Stomach (tissue), 9 donors: ENCODE data around the gene GYG2. TPM values are rescaled to one million over a fixed set of nuclear protein-coding genes. Genes with fewer than 3 reads are reported as not detected.
A peak's percentile ranks its signal among the peaks of the same experiment; 100 is the strongest.
"Not testable (repeated sequence)": the region's sequence is repeated elsewhere in the genome, so short reads cannot be mapped to it uniquely, and the experiment has no call there.

ENCODE experiments used
- DNase-seq, 2 donors: peaks; one replicate each; pipeline versions ENCODE4 v3.0.0 to v3.0.0-alpha.2; 2013 to 2019
- H3K27ac ChIP-seq, 5 donors: fragments of 200-600 bp in 4 of 5; sonication (generic) in 4 of 5; one replicate each; pipeline ENCODE4 v1.5.1; 2013 to 2019; ENCODE audit warnings: mild to moderate bottlenecking in 1 of 5, moderate library complexity in 1 of 5
- H3K27me3 ChIP-seq, 3 donors: fragments of 200-600 bp; sonication (generic); one replicate each; pipeline ENCODE4 v1.5.1; 2017 to 2019; ENCODE audit warnings: mixed run types in 1 of 3
- H3K36me3 ChIP-seq, 4 donors: fragments of 200-600 bp; sonication (generic); 1 replicate in 3 of 4; 2 replicates in 1 of 4; pipeline ENCODE4 v1.5.1; 2016 to 2019
- H3K4me1 ChIP-seq, 4 donors: fragments of 200-600 bp; sonication (generic); one replicate each; pipeline ENCODE4 v1.5.1; 2016 to 2019
- H3K4me3 ChIP-seq, 4 donors: fragments of 200-600 bp; sonication (generic) in 3 of 4; one replicate each; pipeline ENCODE4 v1.5.1; 2016 to 2019; ENCODE audit warnings: mild to moderate bottlenecking in 1 of 4
- H3K9me3 ChIP-seq, 4 donors: fragments of 200-600 bp; sonication (generic); one replicate each; pipeline ENCODE4 v1.5.1; 2016 to 2019
- EP300 ChIP-seq: sonication (generic); formaldehyde crosslinking; IDR thresholded peaks from one replicate; pipeline ENCODE4 v1.6.1; 2017; ENCODE audit warnings: antibody characterized with exemption
- POLR2A ChIP-seq, 4 donors: fragments of 450-650 bp; IDR thresholded peaks; one replicate each; pipeline ENCODE4 v1.6.1; 2016; ENCODE audit warnings: antibody characterized with exemption in 4 of 4, control low read depth in 2 of 4, mild to moderate bottlenecking in 1 of 4, moderate library complexity in 1 of 4
- POLR2AphosphoS5 ChIP-seq, 3 donors: sonication (generic); formaldehyde crosslinking; IDR thresholded peaks; one replicate each; pipeline ENCODE4 v1.6.1; 2016; ENCODE audit warnings: antibody characterized with exemption in 3 of 3
- WGBS, 5 donors: extraction: QIAGEN DNeasy Blood & Tissue Kit in 3 of 5; methylation state at CpG; one replicate each; pipeline versions ENCODE4 v1.1.5 to v1.1.7; 2013 to 2018; 5-methylcytosine and 5-hydroxymethylcytosine counted together
- intact Hi-C: fragments of 100-400 bp; cut with DNase I; formaldehyde crosslinking; loops from one replicate; pipeline ENCODE4 v1.15.1; 2023; ENCODE audit warnings: low total_unique reads
- polyA plus RNA-seq, 3 donors: library from polyadenylated mRNA; stranded (reverse); fragments of 200-250 nt; gene quantifications; one replicate each; pipeline ENCODE4 v1.2.3, GENCODE V29; 2013
- total RNA-seq, 5 donors: library from RNA; depleted of rRNA; stranded (reverse); fragments of >200 nt; gene quantifications; one replicate each; pipeline versions ENCODE4 v1.1.0 to v1.2.3, GENCODE V29; 2014 to 2016
- TF ChIP-seq, protein P1 (sequence below), 7 experiments: fragments of 450-650 bp in 4 of 7; fragments of 200-600 bp in 3 of 7; sonication (generic) in 3 of 7; IDR thresholded peaks; one replicate each; pipeline ENCODE4 v1.5.1; 2016 to 2019; ENCODE audit warnings: antibody characterized with exemption in 7 of 7, control low read depth in 2 of 7, mild to moderate bottlenecking in 1 of 7
- donor health status: healthy with polysubstance abuse.
- donor health status: Bipolar disorder and iron deficiency.
- donor health status: healthy.

Gene GYG2
- total and polyA plus RNA-seq, 8 donors, result 2.2 to 6.2 (median 5.5) TPM

DNA sequence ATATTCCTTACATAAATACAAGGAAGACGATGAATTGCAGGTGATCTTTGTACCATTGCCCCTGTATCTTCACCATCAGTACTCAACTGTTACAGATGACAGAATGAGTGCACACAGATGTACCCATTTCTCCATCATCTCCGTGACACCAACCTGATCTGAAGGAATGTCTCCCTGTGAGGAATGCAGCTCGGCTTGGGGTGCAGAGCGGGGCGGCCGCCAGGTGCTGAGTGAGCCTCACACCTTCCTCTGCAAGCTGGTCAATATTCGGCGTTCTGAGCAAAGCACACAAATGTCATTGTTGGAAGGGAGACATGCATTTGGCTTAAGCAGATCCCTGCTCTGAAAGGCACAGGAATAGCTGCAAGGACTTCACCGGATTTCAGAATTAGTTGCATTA, 93.0 kb downstream of the GYG2 start:
- Histone ChIP-seq H3K27ac (no peak overlapping the region), H3K27me3 (no peaks in the 10 kb centered on the region), H3K4me3 (no peak overlapping the region), H3K4me1 (no peaks in the 10 kb centered on the region), H3K9me3 (no peaks in the 10 kb centered on the region), H3K36me3 (peaks cover 0 to 86% (median 59%) of the 10 kb centered on the region in 4 donors)
- TF ChIP-seq, protein P1, sequence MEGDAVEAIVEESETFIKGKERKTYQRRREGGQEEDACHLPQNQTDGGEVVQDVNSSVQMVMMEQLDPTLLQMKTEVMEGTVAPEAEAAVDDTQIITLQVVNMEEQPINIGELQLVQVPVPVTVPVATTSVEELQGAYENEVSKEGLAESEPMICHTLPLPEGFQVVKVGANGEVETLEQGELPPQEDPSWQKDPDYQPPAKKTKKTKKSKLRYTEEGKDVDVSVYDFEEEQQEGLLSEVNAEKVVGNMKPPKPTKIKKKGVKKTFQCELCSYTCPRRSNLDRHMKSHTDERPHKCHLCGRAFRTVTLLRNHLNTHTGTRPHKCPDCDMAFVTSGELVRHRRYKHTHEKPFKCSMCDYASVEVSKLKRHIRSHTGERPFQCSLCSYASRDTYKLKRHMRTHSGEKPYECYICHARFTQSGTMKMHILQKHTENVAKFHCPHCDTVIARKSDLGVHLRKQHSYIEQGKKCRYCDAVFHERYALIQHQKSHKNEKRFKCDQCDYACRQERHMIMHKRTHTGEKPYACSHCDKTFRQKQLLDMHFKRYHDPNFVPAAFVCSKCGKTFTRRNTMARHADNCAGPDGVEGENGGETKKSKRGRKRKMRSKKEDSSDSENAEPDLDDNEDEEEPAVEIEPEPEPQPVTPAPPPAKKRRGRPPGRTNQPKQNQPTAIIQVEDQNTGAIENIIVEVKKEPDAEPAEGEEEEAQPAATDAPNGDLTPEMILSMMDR (IDR thresholded peaks at IDR 0.05), result no peak
- TF ChIP-seq POLR2AphosphoS5 (IDR thresholded peaks at IDR 0.05) (no peak), EP300 (no peak), POLR2A (IDR thresholded peaks at IDR 0.05) (no peak)
- no peak for DNase-seq
- 88 to 91% (median 90%) methylated on average over 2 to 9 of the region's 9 CpGs for WGBS, 5 donors
- intact Hi-C loops, result no loop called here

DNA sequence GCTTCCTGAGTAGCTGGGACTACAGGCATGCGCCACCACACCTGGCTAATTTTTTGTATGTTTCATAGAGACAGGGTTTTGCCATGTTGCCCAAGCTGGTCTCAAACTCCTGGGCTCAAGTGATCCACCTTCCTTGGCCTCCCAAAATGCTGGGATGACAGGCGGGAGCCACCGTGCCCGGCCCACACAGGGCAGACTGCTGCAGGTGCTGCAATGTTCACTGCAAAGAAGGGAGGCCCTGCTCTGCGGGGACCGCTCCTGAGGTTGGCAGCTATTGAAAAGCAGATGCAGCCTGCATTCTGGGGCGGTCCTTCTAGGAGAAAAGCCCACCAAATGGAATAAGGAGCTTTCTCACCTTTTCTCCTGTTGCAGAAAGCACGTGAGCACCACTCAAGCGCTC, 95.4 kb downstream of the GYG2 start:
- TF ChIP-seq POLR2AphosphoS5 (IDR thresholded peaks at IDR 0.05), result no peak
- TF ChIP-seq POLR2A (IDR thresholded peaks at IDR 0.05), result no peak
- TF ChIP-seq, protein P1 (IDR thresholded peaks at IDR 0.05), result no peak
- no peak for TF ChIP-seq EP300
- Histone ChIP-seq H3K4me3 (no peak overlapping the region), H3K27ac (no peak overlapping the region), H3K4me1 (peaks cover 0 to 9% (median 2%) of the 10 kb centered on the region in 4 donors), H3K9me3 (no peaks in the 10 kb centered on the region), H3K36me3 (peaks cover 0 to 64% (median 38%) of the 10 kb centered on the region in 4 donors), H3K27me3 (no peaks in the 10 kb centered on the region)
- intact Hi-C loops, result no loop called here
- no peak for DNase-seq
- WGBS, 5 donors, result 93 to 97% (median 95%) methylated on average over 8 to 9 of the region's 9 CpGs

DNA sequence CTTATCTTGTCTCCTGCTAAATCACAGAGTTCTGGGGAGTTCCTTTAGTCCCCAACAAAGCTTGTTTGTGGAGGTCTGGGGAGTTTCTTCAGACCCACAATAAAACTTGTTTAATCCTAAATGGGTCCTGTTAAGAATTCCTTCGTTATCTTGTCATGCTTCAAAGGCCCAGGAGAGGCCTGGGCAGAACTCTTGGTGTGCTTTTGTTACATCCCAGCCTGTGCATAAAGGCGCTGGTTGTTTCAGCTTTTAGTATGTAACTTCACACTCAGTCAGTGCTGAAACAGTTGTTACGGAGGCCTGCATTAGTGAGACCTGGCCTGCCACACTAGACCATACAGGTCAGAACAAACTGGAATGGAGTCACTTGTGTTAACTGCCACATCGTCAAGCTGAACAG, 97.5 kb downstream of the GYG2 start:
- DNase-seq, H3K9me3 ChIP-seq, H3K27ac ChIP-seq, intact Hi-C loops, H3K4me3 ChIP-seq, H3K27me3 ChIP-seq: not testable (repeated sequence)
- peaks cover 0 to 16% (median 2%) of the 10 kb centered on the region in 4 donors for H3K4me1 ChIP-seq
- peaks cover 0 to 43% (median 19%) of the 10 kb centered on the region in 4 donors for H3K36me3 ChIP-seq
- WGBS, 5 donors, result 76 to 98% (median 91%) methylated on average over 2 to 4 of the region's 4 CpGs

DNA sequence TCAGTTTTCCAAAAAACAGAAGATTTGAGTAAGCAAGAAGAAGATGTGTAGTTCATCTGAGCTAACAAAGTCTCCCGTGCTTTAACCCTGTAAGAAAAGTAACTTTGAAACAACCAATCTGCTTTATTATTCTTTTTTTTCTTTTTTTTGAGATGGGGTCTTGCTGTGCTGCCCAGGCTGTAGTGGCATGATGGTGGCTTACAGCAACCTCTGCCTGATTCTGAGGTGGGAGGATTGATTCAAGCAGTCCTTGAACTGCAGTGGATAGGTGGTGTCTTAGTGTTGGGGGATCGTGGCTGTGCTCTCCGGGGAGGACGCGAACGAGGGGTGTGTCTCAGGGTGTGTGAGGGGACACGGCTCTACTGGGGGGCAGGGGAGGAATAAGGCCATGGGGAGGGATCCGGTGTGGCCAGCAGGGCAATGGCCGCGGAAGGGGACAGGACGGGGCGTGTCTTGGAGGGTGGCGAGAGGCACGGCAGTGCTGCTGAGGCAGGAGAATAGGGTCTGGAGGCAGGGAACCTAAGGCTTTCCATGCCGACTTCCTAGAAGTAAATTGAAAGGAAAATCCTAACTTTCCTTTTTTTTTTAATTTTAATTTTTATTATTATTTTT, 98.0 kb downstream of the GYG2 start:
- no peaks in the 10 kb centered on the region for H3K27me3 ChIP-seq
- intact Hi-C loops, result no loop called here
- peak overlapping the region in 1 of 5 donors; percentile 99 for H3K27ac ChIP-seq
- TF ChIP-seq, protein P1 (IDR thresholded peaks at IDR 0.05), result no peak
- no peak for TF ChIP-seq POLR2A (IDR thresholded peaks at IDR 0.05)
- no peak for TF ChIP-seq EP300
- TF ChIP-seq POLR2AphosphoS5 (IDR thresholded peaks at IDR 0.05), result no peak
- peaks cover 0 to 11% (median 5%) of the 10 kb centered on the region in 4 donors for H3K9me3 ChIP-seq
- 95 to 96% (median 96%) methylated on average over 15 of the region's 15 CpGs for WGBS, 5 donors
- H3K4me3 ChIP-seq, result no peak overlapping the region
- no peak for DNase-seq
- peaks cover 0 to 38% (median 14%) of the 10 kb centered on the region in 4 donors for H3K36me3 ChIP-seq
- peaks cover 0 to 16% (median 2%) of the 10 kb centered on the region in 4 donors for H3K4me1 ChIP-seq

DNA sequence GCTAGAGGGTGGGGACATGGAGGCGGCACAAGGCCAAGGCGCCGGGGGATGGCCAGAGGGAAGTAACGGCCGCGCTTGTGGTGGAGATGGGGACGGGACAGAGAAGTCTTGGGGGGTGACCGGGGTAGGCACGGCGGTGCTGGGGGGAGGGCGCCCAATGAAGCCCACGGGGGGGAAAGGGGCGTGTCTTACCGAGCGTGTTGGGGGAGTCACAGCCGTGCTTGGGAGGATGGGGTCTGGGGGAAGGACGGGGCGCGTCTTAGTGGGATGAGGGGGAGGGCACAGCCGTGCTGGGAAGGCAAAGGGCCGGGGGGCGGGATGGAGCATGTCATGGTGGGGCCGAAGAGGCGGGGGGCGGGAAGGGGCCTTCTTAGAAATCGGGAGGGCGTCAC, 99.5 kb downstream of the GYG2 start:
- TF ChIP-seq POLR2A (IDR thresholded peaks at IDR 0.05) (no peak), EP300 (no peak), POLR2AphosphoS5 (IDR thresholded peaks at IDR 0.05) (no peak)
- TF ChIP-seq, protein P1 (IDR thresholded peaks at IDR 0.05), result no peak
- Histone ChIP-seq H3K27me3 (no peaks in the 10 kb centered on the region), H3K36me3 (peaks cover 0 to 25% (median 8%) of the 10 kb centered on the region in 4 donors), H3K4me3 (peak overlapping the region; percentile 56 to 78 (median 67)), H3K4me1 (peaks cover 0 to 16% (median 2%) of the 10 kb centered on the region in 4 donors), H3K9me3 (peaks cover 0 to 12% (median 5%) of the 10 kb centered on the region in 4 donors), H3K27ac (peak overlapping the region; percentile 96 to 99 (median 98))
- peak; percentile 54 to 89 for DNase-seq
- 1 to 11% (median 3%) methylated on average over 10 to 23 of the region's 27 CpGs for WGBS, 5 donors
- intact Hi-C loops, result no loop called here
